Stimulated activated CD8-positive, alpha-beta memory T cell treated with anti-CD3 and anti-CD28 coated beads, Interleukin-15, amount 100 ng/mL, for 48 hours (primary cell): ENCODE measurements around the gene KRTAP10-6.
"Not testable (repeated sequence)": the region's sequence is repeated elsewhere in the genome, so short reads cannot be mapped to it uniquely, and the experiment has no call there.

ENCODE experiments used
- DNase-seq, 2 donors: peaks; one replicate each; pipeline ENCODE4 v3.0.0-alpha.2; 2020; ENCODE audit warnings: low read depth in 2 of 2

Gene KRTAP10-6

DNA sequence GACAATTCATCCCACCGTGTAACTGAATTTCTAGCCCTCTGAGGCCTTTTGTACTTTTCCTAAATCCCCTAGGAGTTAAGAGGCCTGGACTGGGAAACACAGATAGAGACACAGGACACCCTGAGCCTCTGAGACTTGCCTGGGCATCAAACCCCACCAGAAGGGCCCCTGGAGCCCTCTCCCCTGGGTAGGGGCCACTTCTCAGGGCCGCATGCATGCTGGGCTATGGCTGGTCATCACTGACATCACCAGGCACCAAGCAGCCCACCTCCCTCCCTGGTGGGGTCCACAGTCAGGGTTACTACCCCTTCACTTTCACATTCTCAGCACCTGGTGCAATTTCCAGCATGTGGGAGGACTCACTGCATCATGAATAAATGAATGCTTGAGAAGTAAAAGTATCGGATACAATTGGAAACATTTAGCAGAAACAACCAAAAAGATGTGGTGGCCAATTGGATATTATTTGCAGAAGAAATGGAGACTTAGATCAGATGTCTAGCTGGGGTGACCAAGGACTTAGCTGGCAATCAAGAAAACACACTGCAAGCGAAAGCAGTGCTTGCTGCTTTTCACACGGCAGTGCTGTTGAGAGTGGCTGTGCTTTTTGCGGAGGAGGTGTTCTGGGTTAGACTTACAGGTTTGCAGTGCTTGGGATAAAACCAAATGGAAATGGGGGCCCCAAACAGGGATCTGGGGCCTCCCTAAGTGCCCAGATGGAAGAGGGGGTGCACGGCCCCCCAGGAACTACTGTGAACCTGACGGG lies 7.1 kb upstream of the KRTAP10-6 start:
- DNase-seq, result no peak

DNA sequence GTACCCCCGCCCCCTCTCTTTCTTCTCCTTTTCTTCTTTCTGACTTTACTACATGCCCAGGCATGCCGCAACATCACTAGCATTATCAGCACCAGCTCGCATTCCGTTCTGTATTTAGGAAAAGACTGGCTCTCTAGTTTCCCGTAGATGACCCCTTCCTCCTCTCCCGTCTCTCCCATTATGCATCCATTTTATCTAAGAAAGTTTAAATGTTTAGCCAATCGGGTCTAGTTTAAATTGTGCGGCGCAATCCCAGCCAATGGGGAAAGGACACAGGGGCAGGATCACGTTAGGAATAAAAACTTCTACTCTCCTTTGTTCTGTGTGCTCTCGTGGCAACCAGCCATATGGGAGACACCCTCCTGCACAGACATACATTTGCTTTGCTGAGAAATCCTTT lies 5.8 kb upstream of the KRTAP10-6 start:
- DNase-seq, result no peak

- no peak for DNase-seq
Observed at GRCh38 chr21:44596068-44596725, 3.9 kb upstream of the KRTAP10-6 start.

GRCh38 chr21:44595524-44595923 lies 3.2 kb upstream of the KRTAP10-6 start:
- no peak for DNase-seq

DNA sequence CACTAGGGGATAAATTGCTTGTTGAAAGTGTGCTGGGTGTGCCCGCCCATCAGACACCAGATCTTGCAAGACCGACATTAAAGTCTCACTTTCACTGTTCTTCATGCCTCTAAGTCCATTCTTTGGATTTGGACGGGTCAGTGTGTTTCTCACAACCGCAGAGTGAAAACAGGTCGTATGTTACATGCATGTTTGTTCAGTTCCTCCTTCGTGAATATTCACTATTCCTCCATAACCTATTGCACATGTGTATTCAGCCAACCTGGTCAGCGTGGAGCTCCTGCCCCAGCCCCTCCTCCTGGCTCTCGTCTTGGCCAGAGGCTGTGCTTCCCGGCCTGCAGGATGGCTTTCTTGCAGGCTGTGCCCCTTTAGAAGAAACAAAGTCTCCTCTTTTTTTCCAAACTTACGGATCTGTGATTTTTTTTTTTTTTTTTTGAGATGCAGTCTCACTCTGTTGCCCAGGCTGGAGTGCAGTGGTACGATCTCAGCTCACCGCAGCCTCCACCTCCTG lies 2.2 kb upstream of the KRTAP10-6 start:
- no peak for DNase-seq

DNA sequence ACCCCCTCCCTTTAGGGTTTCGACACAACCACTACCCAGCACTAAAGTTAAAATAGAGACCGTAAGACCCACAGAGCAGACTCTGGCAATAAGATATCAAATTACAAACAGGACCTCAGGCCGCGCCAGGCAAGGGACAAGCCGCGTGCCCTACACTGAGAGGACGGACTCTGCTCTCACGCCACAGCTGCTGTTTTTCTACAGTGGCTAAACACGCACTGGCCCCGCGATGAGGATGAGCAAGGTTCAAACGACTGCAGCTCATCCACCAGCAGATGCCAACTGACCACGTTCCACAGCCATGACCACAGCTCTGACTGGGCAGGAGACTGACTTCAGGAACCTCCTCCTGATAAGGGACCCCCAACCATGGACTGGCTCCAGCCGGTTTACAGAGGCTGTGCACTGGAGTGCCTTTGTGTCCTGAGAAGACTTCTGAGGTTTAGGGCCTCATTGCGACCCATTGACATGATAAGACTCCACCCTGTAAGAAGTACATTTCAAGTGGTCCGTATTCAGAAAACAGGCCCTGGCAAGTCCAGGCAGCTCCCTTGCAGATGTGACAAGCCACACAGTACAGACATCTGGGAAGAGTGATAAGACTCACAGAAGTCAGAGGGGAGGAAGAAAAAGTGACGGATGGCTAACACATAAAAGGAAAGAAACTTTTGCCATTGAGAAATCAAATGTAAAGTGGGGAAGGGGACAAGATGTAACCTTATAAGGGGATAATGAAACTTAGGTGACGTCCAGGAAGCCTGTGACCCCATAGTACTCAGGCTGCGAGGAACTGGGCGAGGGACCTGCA lies 1.5 kb upstream of the KRTAP10-6 start:
- DNase-seq, result no peak

DNA sequence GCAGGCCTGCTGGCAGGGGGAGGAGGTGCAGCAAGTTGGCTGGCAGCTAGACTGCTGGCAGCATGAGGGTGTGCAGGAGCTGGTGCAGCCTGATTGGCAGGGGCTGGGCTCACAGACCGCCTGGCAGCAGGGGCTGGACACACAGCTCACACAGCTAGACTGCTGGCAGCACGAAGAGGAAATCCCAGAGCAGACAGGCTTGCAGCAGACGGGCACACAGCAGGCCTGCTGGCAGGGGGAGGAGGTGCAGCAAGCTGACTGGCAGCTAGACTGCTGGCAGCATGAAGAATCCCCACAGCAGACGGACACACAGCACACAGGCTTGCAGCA lies 539 bp downstream of the KRTAP10-6 start:
- not testable (repeated sequence) for DNase-seq

GRCh38 chr21:44590897-44591800 lies 1.2 kb downstream of the KRTAP10-6 start:
- DNase-seq, result not testable (repeated sequence)

- no peak for DNase-seq
Observed at GRCh38 chr21:44590311-44590721, 2.0 kb downstream of the KRTAP10-6 start.

DNA sequence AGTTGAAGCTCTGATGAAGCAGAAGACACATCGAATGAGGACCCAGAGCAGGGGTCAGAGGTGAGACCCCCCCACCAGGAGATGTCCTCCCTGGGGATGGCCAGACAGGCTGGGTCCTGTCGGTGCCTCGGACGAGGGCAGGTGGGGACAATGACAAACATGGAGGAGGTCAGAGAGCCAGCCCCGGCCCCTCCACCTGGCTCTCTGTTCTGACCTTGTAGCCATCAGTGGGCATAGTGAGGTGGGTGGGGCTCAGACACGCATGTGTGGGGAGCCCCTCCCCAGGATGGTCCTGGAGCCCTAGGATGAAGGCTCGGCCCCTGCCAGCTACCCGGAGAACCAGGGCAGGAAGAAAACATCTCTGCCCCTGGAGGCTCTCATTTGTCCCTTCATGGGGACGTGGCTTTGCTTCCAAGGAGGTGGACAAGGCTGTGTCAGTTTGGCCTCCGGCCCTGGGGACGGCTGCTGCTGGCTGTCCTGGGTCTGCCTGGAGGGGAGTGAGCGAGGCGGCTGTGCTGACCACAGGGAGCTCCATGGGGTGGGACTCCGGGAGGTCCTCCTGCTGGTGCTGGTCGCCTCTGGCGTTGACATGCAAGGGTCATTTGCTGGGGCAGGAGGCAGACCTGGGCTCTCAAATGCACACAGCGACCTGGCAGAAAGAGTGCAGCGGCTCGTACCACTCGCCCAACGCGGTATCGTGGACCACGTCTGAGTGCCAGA lies 2.6 kb downstream of the KRTAP10-6 start:
- no peak for DNase-seq

DNA sequence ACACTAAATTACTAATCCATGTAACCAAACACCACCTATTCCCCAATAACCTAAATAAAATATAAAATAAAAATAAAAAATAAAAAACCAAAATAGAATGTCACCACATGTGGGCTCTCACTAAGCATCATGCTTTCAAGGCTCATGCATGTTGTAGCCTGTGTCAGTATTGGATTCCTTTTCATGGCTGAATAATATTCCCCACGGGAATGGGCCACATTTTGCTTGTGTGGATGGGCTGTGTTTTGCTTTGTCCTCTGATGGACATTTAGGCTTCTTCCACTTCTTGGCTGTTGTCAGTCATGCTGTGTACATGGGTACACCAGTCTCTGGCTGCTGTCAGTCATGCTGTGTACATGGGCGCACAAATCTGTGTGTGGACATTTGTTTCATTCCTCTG lies 3.2 kb downstream of the KRTAP10-6 start:
- no peak for DNase-seq

DNA sequence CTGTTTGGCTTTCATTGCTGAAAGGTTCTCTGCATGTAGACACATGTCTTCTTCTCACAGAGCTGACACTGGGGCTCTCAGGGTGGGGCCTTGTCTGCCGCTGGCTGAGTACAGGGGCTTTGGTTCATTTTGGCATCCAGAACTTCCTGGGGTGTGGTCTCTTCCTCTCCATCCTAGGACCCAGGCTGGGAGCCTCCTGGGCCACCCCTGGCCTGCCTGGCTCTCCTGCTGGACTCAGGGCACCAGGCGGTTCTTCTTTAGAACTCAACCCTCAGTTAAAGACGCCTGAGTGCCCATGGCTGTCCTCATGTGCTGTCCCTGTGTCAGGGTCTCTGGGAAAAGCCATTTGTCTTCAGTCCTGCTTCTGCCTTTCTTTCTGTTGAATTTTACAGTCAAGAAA lies 6.4 kb downstream of the KRTAP10-6 start:
- DNase-seq, result no peak

DNA sequence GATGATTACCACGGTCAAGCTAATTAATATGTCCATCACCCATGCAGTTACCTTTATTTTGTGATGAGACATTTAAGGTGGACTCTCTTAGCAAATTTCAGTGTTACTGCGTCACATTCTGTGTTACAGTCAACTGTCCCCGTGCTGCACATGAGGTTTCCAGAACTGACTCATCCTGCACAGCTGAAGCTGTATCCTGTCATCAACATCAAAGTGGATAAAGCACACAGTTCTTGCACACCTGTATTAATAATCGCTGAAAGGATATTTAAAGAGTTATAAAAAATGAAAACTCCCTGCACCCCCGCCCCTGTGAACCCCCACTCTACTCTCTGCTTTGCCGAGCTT lies 8.5 kb downstream of the KRTAP10-6 start:
- peak in 1 of 2 donors; percentile 8 for DNase-seq

GRCh38 chr21:44583089-44583799 lies 9.1 kb downstream of the KRTAP10-6 start:
- DNase-seq, result no peak

DNA sequence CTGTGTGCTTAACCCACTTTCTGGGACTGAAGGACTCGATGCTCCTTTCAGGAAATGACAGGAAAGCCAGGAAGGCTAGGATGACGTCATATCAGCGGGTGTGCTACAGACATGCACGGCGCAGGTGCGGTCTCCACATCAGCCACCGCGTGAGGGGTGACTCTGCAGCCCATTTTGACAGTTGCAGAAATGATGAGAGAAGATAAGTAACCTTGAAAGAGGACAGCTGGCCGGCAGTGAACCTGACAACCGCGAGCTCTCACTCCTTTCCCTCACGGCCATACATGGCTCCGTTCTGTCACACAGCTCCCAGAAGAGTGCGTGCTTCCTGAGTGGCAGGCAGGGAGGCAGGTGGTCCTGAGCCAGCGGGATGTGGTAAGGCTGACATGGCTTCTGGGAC lies 10.2 kb downstream of the KRTAP10-6 start:
- DNase-seq, result no peak

DNA sequence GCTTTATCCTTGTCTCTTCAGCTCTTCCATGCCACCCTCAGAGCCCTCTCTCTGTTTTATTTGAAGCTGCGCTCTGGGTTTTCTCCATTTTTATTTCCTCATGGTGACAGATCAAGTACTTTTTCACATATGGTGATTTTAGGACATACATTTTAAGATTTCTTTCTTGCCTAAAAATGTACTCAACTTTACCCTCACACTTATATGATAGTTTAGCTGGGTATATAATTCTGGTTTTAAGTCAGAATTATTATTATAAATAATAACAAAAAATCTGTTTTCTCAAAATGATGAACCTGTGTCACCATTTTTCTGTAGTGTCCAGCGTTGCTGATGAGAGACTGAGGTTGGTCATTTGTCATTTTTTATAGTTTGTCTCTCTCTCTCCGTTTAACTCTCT lies 11.1 kb downstream of the KRTAP10-6 start:
- no peak for DNase-seq

GRCh38 chr21:44580231-44580821 lies 12.0 kb downstream of the KRTAP10-6 start, which contains the start of gene KRTAP10-5:
KRTAP10-5 (minus strand) TSS chr21:44580604; CDS start chr21:44580578, 26 bp downstream.
- not testable (repeated sequence) for DNase-seq

DNA sequence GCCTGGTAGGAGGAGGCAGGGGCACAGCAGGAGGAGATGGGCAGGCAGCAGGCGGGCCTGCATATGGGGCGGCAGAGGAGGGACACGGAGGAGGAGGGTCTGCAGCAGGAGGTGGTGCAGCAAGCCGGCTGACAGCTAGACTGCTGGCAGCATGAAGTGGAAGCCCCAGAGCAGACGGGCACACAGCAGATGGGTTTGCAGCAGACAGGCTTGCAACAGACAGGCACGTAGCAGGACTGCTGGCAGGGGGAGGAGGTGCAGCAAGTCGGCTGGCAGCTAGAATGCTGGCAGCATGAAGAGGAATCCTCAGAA lies 12.5 kb downstream of the KRTAP10-6 start:
- no peak for DNase-seq

DNA sequence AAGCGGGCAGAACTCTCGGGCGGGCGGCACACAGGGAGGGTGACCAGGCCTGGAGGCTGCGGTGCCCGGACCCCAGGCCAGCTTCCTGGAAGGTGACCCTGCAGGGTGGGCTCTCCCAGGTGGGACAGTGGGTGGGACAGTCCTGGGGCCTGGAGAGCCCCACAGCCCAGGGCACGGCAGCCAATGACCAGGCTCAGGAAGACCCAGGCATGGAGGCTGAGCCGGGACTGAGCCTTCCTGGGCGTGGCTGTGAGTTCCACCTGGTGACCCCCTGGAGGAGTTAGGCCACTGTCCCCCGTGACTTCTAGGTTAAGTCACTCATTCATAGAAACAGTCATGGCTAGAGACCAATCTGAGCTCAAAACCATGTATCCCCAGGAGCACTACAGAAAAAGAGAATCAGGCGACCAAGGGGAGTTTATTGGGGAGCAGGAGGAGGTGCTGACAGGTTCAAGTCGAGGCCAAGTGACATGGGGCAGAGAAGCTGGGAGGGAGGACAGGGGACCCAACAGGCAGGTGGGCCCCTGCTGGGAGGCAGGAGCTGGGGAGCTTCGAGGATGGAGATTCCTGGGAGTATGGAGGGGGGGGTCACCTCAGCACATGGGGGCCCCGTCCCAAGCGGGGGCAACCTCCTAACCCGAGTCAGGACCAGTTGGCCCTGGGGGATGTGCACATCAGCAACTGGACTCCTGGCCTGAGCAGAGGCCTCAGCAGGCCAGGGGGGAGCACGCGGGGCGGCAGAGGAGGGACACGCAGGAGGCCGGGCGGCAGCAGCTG lies 13.1 kb downstream of the KRTAP10-6 start:
- DNase-seq, result no peak
